SK-N-MC (cell line): ENCODE measurements around the gene SPHK1.

Experiments
- EZH2 ChIP-seq: fragments of 200-600 bp; sonication (generic); IDR thresholded peaks from one replicate; pipeline ENCODE4 v1.6.1; 2017; ENCODE audit warnings: antibody characterized with exemption
- POLR2AphosphoS5 ChIP-seq: IDR thresholded peaks from 2 replicates; pipeline ENCODE4 v1.6.1; 2012; ENCODE audit warnings: mild to moderate bottlenecking, low read depth, low read length, borderline replicate concordance

DNA sequence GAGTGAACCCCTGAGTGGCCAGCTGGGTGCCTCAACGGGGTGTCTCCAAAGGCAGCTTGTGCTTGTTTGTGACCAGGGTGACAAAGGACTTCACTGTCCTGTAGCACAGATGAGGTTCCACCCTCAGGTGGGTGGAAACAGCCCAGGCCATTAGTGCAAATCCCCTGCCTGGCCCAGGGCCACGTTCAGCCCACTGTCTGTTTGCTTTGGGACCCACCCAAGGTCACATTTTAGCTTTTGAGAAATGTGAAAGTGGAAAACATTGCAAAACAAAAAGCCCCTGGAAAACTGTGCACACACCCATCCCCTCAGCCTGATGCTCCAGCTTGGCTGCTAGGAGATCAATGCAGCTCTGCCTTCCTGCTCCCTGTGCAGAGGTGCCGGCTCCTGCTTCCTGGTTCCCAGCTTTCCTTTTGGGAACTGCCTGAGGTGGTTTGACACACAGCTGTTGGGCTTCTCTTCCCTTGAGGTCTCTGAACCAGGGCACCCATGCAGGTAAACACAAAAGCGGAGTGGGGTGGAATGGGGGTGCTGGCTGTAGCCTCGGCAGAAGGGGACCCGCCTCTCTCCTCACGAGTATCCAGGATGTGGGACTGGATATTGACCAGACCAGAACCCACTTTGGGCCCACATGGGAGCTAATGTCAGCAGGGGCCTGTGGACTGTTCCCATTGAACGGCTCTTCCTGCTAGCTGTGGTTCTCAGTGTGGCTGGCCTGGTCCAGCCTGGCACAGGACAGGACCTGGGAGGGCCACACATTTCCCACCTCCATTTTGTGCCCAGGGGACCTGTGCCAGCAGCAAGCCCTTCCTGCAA is 7.9 kb upstream of the SPHK1 start:
- TF ChIP-seq POLR2AphosphoS5 = no peak
- TF ChIP-seq EZH2 = no peak
